ENCODE data around the gene CES5A. TPM values are rescaled to one million over a fixed set of nuclear protein-coding genes. Genes with fewer than 3 reads are reported as not detected.
"Not testable (repeated sequence)": the region's sequence is repeated elsewhere in the genome, so short reads cannot be mapped to it uniquely, and the experiment has no call there.

CES5A gene
- polyA plus RNA-seq, 3 donors: not detected

DNA sequence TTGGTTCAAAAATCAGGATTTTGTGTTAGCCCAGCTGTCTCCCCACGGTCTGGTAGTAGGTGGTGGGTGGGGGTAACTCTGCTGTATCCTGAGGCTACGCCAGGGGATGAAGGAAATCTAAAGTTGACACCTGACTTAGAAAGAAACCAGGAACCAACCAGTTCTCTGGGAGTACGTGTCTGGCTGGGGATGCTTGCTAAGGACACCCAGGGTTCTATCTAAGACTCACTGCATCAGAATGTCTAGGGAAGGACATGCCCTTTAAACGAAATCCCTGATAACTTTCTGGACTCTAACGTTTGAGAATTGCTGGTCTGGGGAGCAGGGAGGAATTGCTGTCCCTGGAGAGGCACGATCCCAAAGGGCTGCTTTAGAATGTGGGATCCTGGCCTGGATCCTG is 39.2 kb upstream of the CES5A start:
- no peak overlapping the region for H2AFZ ChIP-seq (ENCODE audit: insufficient read depth, low read depth, low read length, poor library complexity, severe bottlenecking)
- WGBS (ENCODE audit: insufficient coverage): 86% methylated on average over 6 of the region's 6 CpGs
- no peak overlapping the region for H3K27ac ChIP-seq (ENCODE audit: low read depth in 1 of 2, low read length in 2 of 2)
- Mint-ChIP-seq H3K36me3 (no peaks in the 10 kb centered on the region), H3K4me3 (no peak overlapping the region), H3K27ac (no peak overlapping the region), H3K9me3 (peaks cover 0 to 16% (median 4%) of the 10 kb centered on the region in 7 donors), H3K27me3 (ENCODE audit: low read depth in 3 of 3) (peaks cover 2 to 9% (median 4%) of the 10 kb centered on the region in 3 donors), H3K4me1 (no peaks in the 10 kb centered on the region)
- H3K9ac ChIP-seq (ENCODE audit: insufficient read depth, low read length, poor library complexity, severe bottlenecking): no peak overlapping the region
- intact Hi-C loops (cut with micrococcal nuclease): no loop called here
- DNase-seq: no peak
- no peaks in the 10 kb centered on the region for H3K79me2 ChIP-seq (ENCODE audit: insufficient read depth, low read length)
- peaks cover 0 to 2% of the 10 kb centered on the region in 2 donors for H3K9me3 ChIP-seq (replicated peaks in 1 of 2; ENCODE audit: control insufficient read depth in 1 of 2, insufficient read depth in 1 of 2, low read length in 2 of 2)
- TF ChIP-seq, protein P1, sequence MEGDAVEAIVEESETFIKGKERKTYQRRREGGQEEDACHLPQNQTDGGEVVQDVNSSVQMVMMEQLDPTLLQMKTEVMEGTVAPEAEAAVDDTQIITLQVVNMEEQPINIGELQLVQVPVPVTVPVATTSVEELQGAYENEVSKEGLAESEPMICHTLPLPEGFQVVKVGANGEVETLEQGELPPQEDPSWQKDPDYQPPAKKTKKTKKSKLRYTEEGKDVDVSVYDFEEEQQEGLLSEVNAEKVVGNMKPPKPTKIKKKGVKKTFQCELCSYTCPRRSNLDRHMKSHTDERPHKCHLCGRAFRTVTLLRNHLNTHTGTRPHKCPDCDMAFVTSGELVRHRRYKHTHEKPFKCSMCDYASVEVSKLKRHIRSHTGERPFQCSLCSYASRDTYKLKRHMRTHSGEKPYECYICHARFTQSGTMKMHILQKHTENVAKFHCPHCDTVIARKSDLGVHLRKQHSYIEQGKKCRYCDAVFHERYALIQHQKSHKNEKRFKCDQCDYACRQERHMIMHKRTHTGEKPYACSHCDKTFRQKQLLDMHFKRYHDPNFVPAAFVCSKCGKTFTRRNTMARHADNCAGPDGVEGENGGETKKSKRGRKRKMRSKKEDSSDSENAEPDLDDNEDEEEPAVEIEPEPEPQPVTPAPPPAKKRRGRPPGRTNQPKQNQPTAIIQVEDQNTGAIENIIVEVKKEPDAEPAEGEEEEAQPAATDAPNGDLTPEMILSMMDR (IDR thresholded peaks at IDR 0.05): no peak
- no peaks in the 10 kb centered on the region for H3K36me3 ChIP-seq (replicated peaks in 1 of 2; ENCODE audit: control insufficient read depth in 1 of 2, insufficient read depth in 2 of 2, low read length in 2 of 2)
- no peaks in the 10 kb centered on the region for H3K27me3 ChIP-seq (ENCODE audit: control insufficient read depth in 2 of 2, insufficient read depth in 2 of 2, low read length in 2 of 2)
- H3K4me3 ChIP-seq (replicated peaks in 1 of 3; ENCODE audit: low read depth in 2 of 3, low read length in 3 of 3): no peak overlapping the region
- no peaks in the 10 kb centered on the region for H3K4me1 ChIP-seq (ENCODE audit: control insufficient read depth in 1 of 2, insufficient read depth in 2 of 2, low read length in 2 of 2)
- no peaks in the 10 kb centered on the region for H4K20me1 ChIP-seq (ENCODE audit: insufficient read depth, low read length)
- no peak overlapping the region for H3K4me2 ChIP-seq (replicated peaks; ENCODE audit: extremely low read depth, low read length, poor library complexity, severe bottlenecking)

DNA sequence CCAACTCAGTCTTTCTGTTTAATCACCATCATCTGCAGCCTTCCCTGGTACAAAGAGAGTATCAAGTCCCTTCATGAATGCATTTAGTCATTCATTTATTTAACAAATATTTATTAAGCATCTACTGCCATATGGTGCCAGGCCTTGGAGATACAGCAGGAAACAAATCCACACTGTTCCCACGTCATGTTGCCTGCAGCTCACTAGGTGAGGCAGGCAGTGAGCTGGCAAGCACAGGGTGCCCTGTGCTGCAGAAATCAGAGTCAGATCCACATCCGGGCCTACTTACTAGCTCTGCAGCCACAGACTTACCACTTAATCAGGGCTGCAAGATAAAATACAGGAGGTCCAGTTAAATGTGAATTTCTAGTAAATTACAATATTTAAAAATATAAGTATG is 38.5 kb upstream of the CES5A start:
- Histone ChIP-seq H3K27ac (ENCODE audit: low read depth in 1 of 2, low read length in 2 of 2) (no peak overlapping the region), H3K27me3 (ENCODE audit: control insufficient read depth in 2 of 2, insufficient read depth in 2 of 2, low read length in 2 of 2) (no peaks in the 10 kb centered on the region), H3K4me2 (replicated peaks; ENCODE audit: extremely low read depth, low read length, poor library complexity, severe bottlenecking) (no peak overlapping the region), H3K79me2 (ENCODE audit: insufficient read depth, low read length) (no peaks in the 10 kb centered on the region), H3K36me3 (replicated peaks in 1 of 2; ENCODE audit: control insufficient read depth in 1 of 2, insufficient read depth in 2 of 2, low read length in 2 of 2) (no peaks in the 10 kb centered on the region), H4K20me1 (ENCODE audit: insufficient read depth, low read length) (no peaks in the 10 kb centered on the region), H2AFZ (ENCODE audit: insufficient read depth, low read depth, low read length, poor library complexity, severe bottlenecking) (no peak overlapping the region), H3K9me3 (replicated peaks in 1 of 2; ENCODE audit: control insufficient read depth in 1 of 2, insufficient read depth in 1 of 2, low read length in 2 of 2) (peaks cover 0 to 2% of the 10 kb centered on the region in 2 donors), H3K9ac (ENCODE audit: insufficient read depth, low read length, poor library complexity, severe bottlenecking) (no peak overlapping the region), H3K4me3 (replicated peaks in 1 of 3; ENCODE audit: low read depth in 2 of 3, low read length in 3 of 3) (no peak overlapping the region), H3K4me1 (ENCODE audit: control insufficient read depth in 1 of 2, insufficient read depth in 2 of 2, low read length in 2 of 2) (no peaks in the 10 kb centered on the region)
- H3K4me1 Mint-ChIP-seq: no peaks in the 10 kb centered on the region
- intact Hi-C loops (cut with micrococcal nuclease): no loop called here
- H3K36me3 Mint-ChIP-seq: no peaks in the 10 kb centered on the region
- no peak overlapping the region for H3K27ac Mint-ChIP-seq
- no peak for DNase-seq
- peaks cover 2 to 9% (median 4%) of the 10 kb centered on the region in 3 donors for H3K27me3 Mint-ChIP-seq (ENCODE audit: low read depth in 3 of 3)
- 86% methylated on average over 1 of the region's 2 CpGs for WGBS (ENCODE audit: insufficient coverage)
- peaks cover 0 to 14% (median 3%) of the 10 kb centered on the region in 7 donors for H3K9me3 Mint-ChIP-seq
- TF ChIP-seq, protein P1 (IDR thresholded peaks at IDR 0.05): no peak
- H3K4me3 Mint-ChIP-seq: no peak overlapping the region

DNA sequence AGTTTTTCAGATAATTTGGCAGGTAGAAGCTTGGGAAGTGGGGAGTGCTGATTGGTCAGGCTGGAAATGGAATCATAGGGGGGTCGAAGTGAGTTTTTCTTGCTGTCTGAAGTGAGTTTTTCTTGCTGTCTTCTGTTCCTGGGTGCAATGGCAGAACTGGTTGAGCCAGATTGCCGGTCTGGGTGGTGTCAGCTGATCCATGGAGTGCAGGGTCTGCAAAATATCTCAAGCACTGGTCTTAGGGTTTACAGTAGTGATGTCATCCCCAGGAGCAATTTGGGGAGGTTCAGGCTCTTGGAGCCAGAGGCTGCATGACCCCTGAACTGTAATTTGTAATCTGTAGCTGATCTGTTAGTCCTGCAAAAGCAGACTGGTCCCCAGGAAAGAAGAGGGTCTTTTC is 37.9 kb upstream of the CES5A start:
- H3K4me2 ChIP-seq (replicated peaks; ENCODE audit: extremely low read depth, low read length, poor library complexity, severe bottlenecking); DNase-seq; H2AFZ ChIP-seq (ENCODE audit: insufficient read depth, low read depth, low read length, poor library complexity, severe bottlenecking); H3K4me3 ChIP-seq (replicated peaks in 1 of 3; ENCODE audit: low read depth in 2 of 3, low read length in 3 of 3); H3K4me1 Mint-ChIP-seq; H3K27me3 Mint-ChIP-seq (ENCODE audit: low read depth in 3 of 3); H3K27ac ChIP-seq (ENCODE audit: low read depth in 1 of 2, low read length in 2 of 2); H3K27ac Mint-ChIP-seq; H3K36me3 Mint-ChIP-seq; H3K9me3 ChIP-seq (replicated peaks in 1 of 2; ENCODE audit: control insufficient read depth in 1 of 2, insufficient read depth in 1 of 2, low read length in 2 of 2); H4K20me1 ChIP-seq (ENCODE audit: insufficient read depth, low read length); H3K4me3 Mint-ChIP-seq; H3K9ac ChIP-seq (ENCODE audit: insufficient read depth, low read length, poor library complexity, severe bottlenecking); H3K4me1 ChIP-seq (ENCODE audit: control insufficient read depth in 1 of 2, insufficient read depth in 2 of 2, low read length in 2 of 2); H3K27me3 ChIP-seq (ENCODE audit: control insufficient read depth in 2 of 2, insufficient read depth in 2 of 2, low read length in 2 of 2); intact Hi-C loops (cut with micrococcal nuclease); H3K36me3 ChIP-seq (replicated peaks in 1 of 2; ENCODE audit: control insufficient read depth in 1 of 2, insufficient read depth in 2 of 2, low read length in 2 of 2); H3K79me2 ChIP-seq (ENCODE audit: insufficient read depth, low read length): not testable (repeated sequence)
- 75% methylated on average over 2 of the region's 2 CpGs for WGBS (ENCODE audit: insufficient coverage)
- H3K9me3 Mint-ChIP-seq: peaks cover 0 to 14% (median 3%) of the 10 kb centered on the region in 7 donors
